K562 treated with DMSO at 1 percent for 4 hours (cell line): ENCODE data around the gene OR6K6. TPM values are rescaled to one million over a fixed set of nuclear protein-coding genes. Genes with fewer than 3 reads are reported as not detected.

ENCODE experiments used
- total RNA-seq: library from RNA; unstranded; fragments of 300-600 nt; gene quantifications from 2 replicates; pipeline ENCODE4 v1.2.3, GENCODE V29; 2022; ENCODE audit not compliant: insufficient read depth

The OR6K6 gene
- total RNA-seq, result not detected in 2 replicates

GRCh38 chr1:158754420-158754819 lies at the start of gene OR6K6:
TSS of gene OR6K6 (plus strand) at chr1:158754720. CDS start at chr1:158754888, 168 bp downstream.

GRCh38 chr1:158720620-158721019 lies 33.9 kb upstream of the OR6K6 start, which contains the start of gene OR6K3:
TSS of gene OR6K3 (minus strand) at chr1:158720720. CDS start at chr1:158718115, 2,605 bp downstream.

GRCh38 chr1:158771950-158772866 lies 17.7 kb downstream of the OR6K6 start, which contains the start of gene OR6N1:
TSS of gene OR6N1 (minus strand) at chr1:158772195. CDS start at chr1:158766682, 5,513 bp downstream.

GRCh38 chr1:158781104-158781503 lies 26.6 kb downstream of the OR6K6 start, which contains the start of gene OR6N2:
TSS of gene OR6N2 (minus strand) at chr1:158781204. CDS start at chr1:158777635, 3,569 bp downstream.

Other genes starting within 250 kb of the OR6K6 start
- not detected in 2 replicates for gene OR6Y1, start 200.3 kb upstream of the OR6K6 start, total RNA-seq
- not detected in 2 replicates for gene OR6P1, start 184.1 kb upstream of the OR6K6 start, total RNA-seq
- gene OR10X1, start 174.8 kb upstream of the OR6K6 start, total RNA-seq, result not detected in 2 replicates
- 0.08 TPM in 1 of 2 replicates, not detected in the other for gene OR10Z1, start 149.5 kb upstream of the OR6K6 start, total RNA-seq
- 5.8 and 12.8 TPM in 2 replicates for gene SPTA1, start 68.0 kb upstream of the OR6K6 start, total RNA-seq
- gene OR6K2, start 54.1 kb upstream of the OR6K6 start, total RNA-seq, result not detected in 2 replicates
- not detected in 2 replicates for gene OR6K3, start 34.0 kb upstream of the OR6K6 start, total RNA-seq
- not detected in 2 replicates for gene OR6N1, start 17.5 kb downstream of the OR6K6 start, total RNA-seq
- gene OR6N2, start 26.5 kb downstream of the OR6K6 start, total RNA-seq, result not detected in 2 replicates
- gene MNDA, start 76.6 kb downstream of the OR6K6 start, total RNA-seq, result 0.38 TPM in 1 of 2 replicates, not detected in the other
- gene PYHIN1, start 176.8 kb downstream of the OR6K6 start, total RNA-seq, result not detected in 2 replicates